PC-3 (cell line): ENCODE results near the gene C16orf78.

Experiments used
- CTCF ChIP-seq: fragments of 300-600 bp; sonication (generic); conservative IDR thresholded peaks from 2 replicates; pipeline ENCODE4 v1.5.1; 2017; ENCODE audit warnings: antibody characterized with exemption, low read depth, mild to moderate bottlenecking, low read length
- EZH2 ChIP-seq: fragments of 300-600 bp; sonication (generic); IDR thresholded peaks from one replicate; pipeline ENCODE4 v1.6.1; 2017; ENCODE audit warnings: antibody characterized with exemption, mild to moderate bottlenecking, low read length; ENCODE audit not compliant: unreplicated experiment
- EZH2phosphoT487 ChIP-seq: fragments of 300-600 bp; sonication (generic); IDR thresholded peaks from 2 replicates; pipeline ENCODE4 v1.6.1; 2018; ENCODE audit warnings: mild to moderate bottlenecking, antibody characterized with exemption, low read length, borderline replicate concordance

GRCh38 chr16:49399594-49400364 lies 26.2 kb downstream of the C16orf78 start:
- TF ChIP-seq CTCF (no peak), EZH2phosphoT487 (no peak), EZH2 (no peak)
